Suprapubic skin (tissue), 4 donors: Measurements from ENCODE around the gene C9orf40. TPM values are rescaled to one million over a fixed set of nuclear protein-coding genes. Genes with fewer than 3 reads are reported as not detected.

Source experiments
- DNase-seq, 2 donors: peaks; one replicate each; pipeline ENCODE4 v3.0.0-alpha.2; 2019; ENCODE audit warnings: low spot score in 2 of 2
- H3K27ac ChIP-seq: fragments of 200-600 bp; sonication (generic); one replicate; pipeline ENCODE4 v1.5.1; 2019
- H3K27me3 ChIP-seq: fragments of 200-600 bp; sonication (generic); one replicate; pipeline ENCODE4 v1.5.1; 2019
- H3K36me3 ChIP-seq: fragments of 200-600 bp; sonication (generic); one replicate; pipeline ENCODE4 v1.5.1; 2019
- H3K4me1 ChIP-seq: fragments of 200-600 bp; sonication (generic); one replicate; pipeline ENCODE4 v1.5.1; 2019
- H3K4me3 ChIP-seq: fragments of 200-600 bp; sonication (generic); one replicate; pipeline ENCODE4 v1.5.1; 2019; ENCODE audit warnings: mild to moderate bottlenecking
- H3K9me3 ChIP-seq: fragments of 200-600 bp; sonication (generic); one replicate; pipeline ENCODE4 v1.5.1; 2019
- CTCF ChIP-seq, 2 donors: fragments of 200-600 bp in 1 of 2; fragments of 450-650 bp in 1 of 2; sonication (generic) in 1 of 2; IDR thresholded peaks; one replicate each; pipeline ENCODE4 v1.5.1; 2016 to 2019; ENCODE audit warnings: antibody characterized with exemption in 2 of 2, mild to moderate bottlenecking in 1 of 2, moderate library complexity in 1 of 2
- EP300 ChIP-seq: sonication (generic); formaldehyde crosslinking; IDR thresholded peaks from one replicate; pipeline ENCODE4 v1.6.1; 2017; ENCODE audit warnings: antibody characterized with exemption
- POLR2A ChIP-seq, 2 donors: fragments of 450-650 bp; IDR thresholded peaks; one replicate each; pipeline ENCODE4 v1.6.1; 2017; ENCODE audit warnings: antibody characterized with exemption in 2 of 2, mild to moderate bottlenecking in 2 of 2, moderate library complexity in 2 of 2
- POLR2AphosphoS5 ChIP-seq, 3 donors: sonication (generic); formaldehyde crosslinking; IDR thresholded peaks; one replicate each; pipeline ENCODE4 v1.6.1; 2017; ENCODE audit warnings: antibody characterized with exemption in 3 of 3
- WGBS: methylation state at CpG from one replicate; pipeline ENCODE4 v1.1.5; 2018; 5-methylcytosine and 5-hydroxymethylcytosine counted together
- total RNA-seq, 4 donors: library from RNA; depleted of rRNA; stranded (reverse); fragments of >200 nt; gene quantifications; one replicate each; pipeline ENCODE4 v1.1.0, GENCODE V29; 2016

The C9orf40 gene
- total RNA-seq, 4 donors from 2014 or later = 2.0 to 3.3 (median 3.0) TPM

GRCh38 chr9:74908665-74909064, 44.0 kb downstream of the C9orf40 start:
- H3K36me3 ChIP-seq = no peaks in the 10 kb centered on the region
- H3K4me3 ChIP-seq = no peak overlapping the region
- 87% methylated on average over 4 of the region's 4 CpGs for WGBS
- no peaks in the 10 kb centered on the region for H3K9me3 ChIP-seq
- no peak for TF ChIP-seq POLR2AphosphoS5 (IDR thresholded peaks at IDR 0.05)
- TF ChIP-seq EP300 = no peak
- TF ChIP-seq CTCF (IDR thresholded peaks at IDR 0.05) = no peak
- no peak for TF ChIP-seq POLR2A (IDR thresholded peaks at IDR 0.05)
- H3K27ac ChIP-seq = no peak overlapping the region
- no peak for DNase-seq
- H3K4me1 ChIP-seq = no peaks in the 10 kb centered on the region
- H3K27me3 ChIP-seq = peaks cover 4% of the 10 kb centered on the region

GRCh38 chr9:74907085-74907484, 45.6 kb downstream of the C9orf40 start:
- H3K4me3 ChIP-seq = no peak overlapping the region
- H3K27ac ChIP-seq = no peak overlapping the region
- no peak for TF ChIP-seq EP300
- TF ChIP-seq POLR2A (IDR thresholded peaks at IDR 0.05) = no peak
- TF ChIP-seq CTCF (IDR thresholded peaks at IDR 0.05) = no peak
- no peak for TF ChIP-seq POLR2AphosphoS5 (IDR thresholded peaks at IDR 0.05)
- WGBS = 85% methylated on average over 3 of the region's 3 CpGs
- H3K4me1 ChIP-seq = no peaks in the 10 kb centered on the region
- H3K9me3 ChIP-seq = no peaks in the 10 kb centered on the region
- H3K36me3 ChIP-seq = no peaks in the 10 kb centered on the region
- H3K27me3 ChIP-seq = peaks cover 4% of the 10 kb centered on the region
- DNase-seq = no peak

- TF ChIP-seq CTCF (IDR thresholded peaks at IDR 0.05) (no peak), POLR2AphosphoS5 (IDR thresholded peaks at IDR 0.05) (no peak), EP300 (no peak), POLR2A (IDR thresholded peaks at IDR 0.05) (no peak)
- H3K4me3 ChIP-seq = no peak overlapping the region
- no peaks in the 10 kb centered on the region for H3K9me3 ChIP-seq
These were observed 51.7 kb downstream of the C9orf40 start for GRCh38 chr9:74901001-74901400.

More at GRCh38 chr9:74901001-74901400, 51.7 kb downstream of the C9orf40 start:
- Histone ChIP-seq H3K27me3 (peaks cover 3% of the 10 kb centered on the region), H3K4me1 (no peaks in the 10 kb centered on the region), H3K27ac (no peak overlapping the region), H3K36me3 (no peaks in the 10 kb centered on the region)
- no peak for DNase-seq

Other genes with a start within 250 kb of the C9orf40 start
- gene TRPM6, start 65.0 kb downstream of the C9orf40 start, total RNA-seq = 1 to 10 TPM in 2 of 4 donors, under 1 TPM in 2; 0.53 to 1.6 (median 1.0) TPM
- gene CARNMT1, start 75.4 kb upstream of the C9orf40 start, total RNA-seq = 10 to 100 TPM; 16.4 to 24.8 (median 22.0) TPM
- gene NMRK1, start 135.2 kb upstream of the C9orf40 start, total RNA-seq = 10 to 100 TPM; 22.1 to 63.3 (median 33.7) TPM
- gene OSTF1, start 135.6 kb upstream of the C9orf40 start, total RNA-seq = 10 to 100 TPM; 32.3 to 46.3 (median 44.3) TPM